Left renal pelvis (tissue), 4 donors: ENCODE results near the gene SLCO2B1. TPM values are rescaled to one million over a fixed set of nuclear protein-coding genes. Genes with fewer than 3 reads are reported as not detected.
A peak's percentile ranks its signal among the peaks of the same experiment; 100 is the strongest.

Experiments
- DNase-seq, 4 donors: peaks; one replicate each; pipeline ENCODE4 v3.0.0-alpha.2; 2013; ENCODE audit warnings: low read depth in 4 of 4, low spot score in 3 of 4
- polyA plus RNA-seq, 4 donors: library from polyadenylated mRNA; unstranded; fragments of 120-200 nt; gene quantifications; one replicate each; pipeline ENCODE4 v1.2.1, GENCODE V29; 2013; ENCODE audit not compliant: insufficient read length in 4 of 4

SLCO2B1 gene
- polyA plus RNA-seq, 4 donors, result 6.3 to 10.3 (median 9.3) TPM

DNA sequence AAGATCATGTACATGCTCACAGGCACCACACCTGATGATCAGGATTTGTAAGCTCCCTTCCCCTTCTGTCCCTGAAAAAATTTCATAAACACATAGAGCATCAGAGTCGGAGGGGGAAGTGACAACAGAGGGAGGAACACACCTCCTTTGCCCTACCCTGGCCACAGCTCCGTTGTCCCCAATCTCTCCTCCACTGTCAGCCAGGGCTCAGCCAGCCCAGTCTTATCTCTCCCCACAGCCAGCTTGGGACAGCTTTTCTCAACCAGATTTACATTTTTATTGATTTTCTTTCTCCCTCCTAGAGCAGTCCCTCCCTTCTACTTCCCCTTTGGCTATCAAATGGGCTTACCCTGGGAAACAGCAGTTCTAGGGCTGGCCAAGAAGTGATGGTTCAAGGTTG, 57.5 kb downstream of the SLCO2B1 start:
- DNase-seq, result no peak

DNA sequence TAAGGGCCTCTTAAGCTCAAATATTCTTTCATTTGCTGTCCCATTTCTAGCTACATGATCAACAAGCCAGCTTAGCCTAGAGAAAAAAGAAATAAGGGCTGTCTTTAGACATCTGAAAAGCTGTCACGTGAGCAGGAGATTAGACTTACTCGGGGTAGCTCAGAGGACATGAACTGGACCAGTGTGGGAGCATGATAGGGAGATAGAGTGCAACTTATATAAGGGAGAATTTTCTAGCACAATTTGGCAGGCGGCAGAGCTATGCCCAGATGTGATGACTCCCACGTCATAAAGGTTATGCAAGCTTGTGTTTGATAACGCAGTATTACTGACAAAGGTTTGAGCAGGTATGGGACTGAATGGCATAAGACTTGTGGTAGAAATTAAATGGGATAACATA, 61.5 kb downstream of the SLCO2B1 start:
- no peak for DNase-seq

DNA sequence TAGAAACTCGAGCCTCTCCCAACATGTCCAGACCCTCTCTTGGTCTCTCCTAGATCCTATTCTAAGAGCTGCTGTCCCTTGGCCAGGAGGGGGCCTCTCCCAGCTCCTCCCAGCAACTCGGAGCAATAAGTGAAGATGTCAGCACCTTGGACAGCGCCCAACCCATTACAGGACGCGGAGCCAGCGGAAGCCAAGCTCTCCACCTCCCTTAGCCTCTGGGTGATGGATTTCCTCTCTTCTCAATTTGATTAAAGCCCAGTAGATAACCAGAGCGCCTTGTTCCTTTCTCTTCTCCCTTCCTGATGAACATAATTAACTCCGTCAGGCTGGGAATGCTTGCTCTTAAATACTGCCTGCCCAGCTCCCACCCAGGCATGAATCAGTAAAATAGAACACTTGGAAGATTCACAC, 63.5 kb downstream of the SLCO2B1 start:
- DNase-seq, result peak; percentile 51 to 86 (median 75)

DNA sequence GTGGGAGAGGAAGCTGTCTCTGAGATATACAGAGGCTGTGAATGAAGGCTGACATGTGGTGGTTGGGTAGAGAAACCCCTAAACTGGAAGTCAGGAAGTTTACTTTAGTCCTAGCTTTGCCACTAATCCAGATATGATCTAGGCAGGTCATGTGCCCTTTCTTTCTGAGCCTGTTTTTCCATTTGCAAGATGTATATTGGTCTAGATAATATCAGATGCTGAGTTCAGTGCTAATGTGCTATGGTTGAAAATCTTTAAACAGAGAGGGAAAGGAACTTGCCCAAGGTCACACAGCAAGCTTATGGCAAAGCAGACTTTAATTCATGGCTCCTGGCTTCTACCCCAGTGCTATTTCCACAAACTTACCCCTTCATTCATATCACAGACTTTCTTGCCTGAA, 63.9 kb downstream of the SLCO2B1 start:
- no peak for DNase-seq

DNA sequence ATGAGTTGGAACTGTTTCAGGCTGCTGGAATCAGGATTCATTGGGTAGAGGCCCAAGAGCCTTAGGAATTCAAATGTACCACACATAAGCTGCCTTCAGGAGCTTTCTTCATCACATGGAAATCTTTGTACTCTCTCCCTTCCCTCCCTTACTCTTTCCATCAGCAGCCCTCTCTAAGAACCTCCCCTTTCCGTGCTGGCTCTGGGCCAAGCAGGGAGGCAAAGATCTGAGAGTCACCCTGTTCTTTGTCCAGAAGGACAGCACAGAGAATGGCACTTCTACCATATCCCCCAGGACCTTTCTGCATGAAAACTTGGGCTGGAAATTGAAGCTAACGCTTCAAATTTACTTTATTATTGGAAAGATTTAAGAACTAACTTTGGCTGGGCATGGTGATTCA, 69.0 kb downstream of the SLCO2B1 start:
- DNase-seq, result no peak

DNA sequence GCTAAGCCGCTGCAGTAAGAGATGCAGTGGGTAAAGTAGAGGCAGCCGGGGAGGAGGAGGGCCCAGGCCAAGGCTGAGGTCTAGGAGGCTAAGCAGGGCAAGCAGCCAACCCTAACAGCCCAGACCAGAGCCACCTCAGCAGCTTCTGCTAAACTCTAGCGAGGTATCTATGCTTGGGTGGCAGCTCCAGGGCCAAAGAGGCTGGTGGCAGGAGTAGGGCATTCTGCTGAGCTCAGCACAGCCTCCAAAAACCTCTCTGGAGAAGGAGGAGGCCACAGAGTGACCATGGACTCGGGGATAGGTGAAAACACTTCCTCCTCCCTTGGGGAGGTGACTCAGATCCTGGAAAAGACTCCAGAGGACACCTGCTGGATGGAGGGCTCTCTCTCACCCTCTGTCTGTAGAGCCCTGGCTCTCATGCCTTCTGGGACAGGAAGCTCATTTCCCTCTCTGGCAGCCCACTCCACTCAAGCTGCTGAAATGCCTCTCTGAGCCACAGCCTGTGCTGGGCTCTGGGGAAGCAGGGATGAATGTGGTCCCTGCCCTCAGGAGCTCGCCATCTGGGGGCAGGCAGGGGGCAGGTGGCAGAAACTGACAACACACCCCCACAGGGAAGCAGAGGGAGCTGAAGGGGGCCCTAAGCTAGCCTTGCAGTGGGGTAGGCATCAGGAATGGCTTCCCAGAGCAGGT, 73.2 kb downstream of the SLCO2B1 start:
- DNase-seq, result no peak

DNA sequence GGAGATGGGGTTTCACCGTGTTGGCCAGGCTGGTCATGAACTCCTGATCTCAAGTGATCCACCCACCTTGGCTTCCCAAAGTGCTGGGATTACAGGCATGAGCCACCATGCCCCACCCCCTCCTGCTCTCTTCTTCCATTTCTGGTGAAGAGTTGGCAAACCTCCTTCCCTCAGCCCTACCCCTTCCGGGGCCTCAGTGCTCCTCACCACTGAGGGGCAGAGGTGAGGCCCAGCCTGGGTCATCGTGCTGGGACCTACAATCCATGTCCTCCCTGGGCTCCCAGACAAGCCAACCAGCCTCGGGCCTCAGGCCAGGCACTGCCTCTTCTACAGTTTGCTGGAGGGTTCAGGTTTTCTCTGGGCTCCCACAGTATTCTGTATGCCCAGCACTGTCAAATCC, 74.9 kb downstream of the SLCO2B1 start:
- DNase-seq, result no peak

DNA sequence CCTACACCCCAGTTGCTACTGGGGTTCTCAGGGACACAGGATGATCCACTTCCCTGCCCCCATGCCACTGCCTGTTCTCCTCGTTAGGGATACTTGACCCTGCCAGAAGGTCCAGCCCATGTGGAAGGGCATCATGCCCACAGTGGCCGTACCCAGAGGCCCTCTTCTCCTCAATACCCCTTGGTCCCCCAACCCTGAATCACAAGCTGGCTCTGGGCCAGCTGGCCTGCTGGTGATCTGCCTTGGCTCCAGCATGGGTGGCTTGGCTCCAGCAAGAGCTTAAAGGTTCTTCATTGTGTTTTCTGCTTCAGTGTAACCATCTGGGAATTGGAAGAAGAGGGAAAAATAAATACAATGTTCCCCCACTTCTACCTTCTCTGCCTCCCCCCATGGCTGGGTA, 78.6 kb downstream of the SLCO2B1 start:
- DNase-seq, result no peak

DNA sequence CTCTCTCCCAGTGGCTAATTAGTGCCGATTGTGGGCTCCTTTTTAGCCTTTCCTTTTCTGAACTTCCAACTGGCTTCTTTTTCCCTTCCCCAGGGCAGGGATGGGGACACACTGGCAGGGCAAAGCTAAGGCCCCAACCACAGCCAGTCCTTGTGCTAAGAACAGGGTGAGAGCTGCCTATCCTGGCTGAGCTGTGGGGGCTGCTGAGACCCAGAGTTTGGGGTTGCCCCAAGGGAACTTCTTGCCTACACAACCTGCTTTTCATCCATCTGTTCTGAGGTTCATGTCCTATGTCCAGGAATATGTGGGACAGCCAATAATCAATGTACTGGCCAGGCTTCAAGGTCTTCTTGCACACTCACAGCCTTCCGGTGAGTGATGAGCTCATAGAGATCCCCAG, 79.7 kb downstream of the SLCO2B1 start:
- no peak for DNase-seq

DNA sequence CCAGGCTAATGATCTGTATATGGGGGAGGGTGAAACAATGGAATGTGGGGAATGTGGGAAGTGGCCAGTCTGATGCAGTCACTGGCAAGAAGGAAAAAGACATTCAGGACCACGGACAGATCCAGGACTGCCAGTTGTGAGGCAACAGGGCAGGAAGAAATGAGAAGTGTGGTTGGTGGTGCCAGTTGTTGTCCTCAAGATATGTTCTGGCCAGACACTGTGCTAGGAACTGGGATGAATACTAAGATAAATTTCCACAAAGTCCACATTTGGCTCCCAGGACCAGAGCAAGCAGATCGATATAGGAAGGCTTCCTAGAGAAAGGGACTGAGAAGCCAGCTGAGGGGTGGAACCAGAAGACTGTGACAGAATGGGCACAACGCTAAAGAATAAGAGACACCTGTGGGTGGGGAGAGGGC, 82.9 kb downstream of the SLCO2B1 start:
- peak in 2 of 4 donors; percentile 60 to 74 for DNase-seq

DNA sequence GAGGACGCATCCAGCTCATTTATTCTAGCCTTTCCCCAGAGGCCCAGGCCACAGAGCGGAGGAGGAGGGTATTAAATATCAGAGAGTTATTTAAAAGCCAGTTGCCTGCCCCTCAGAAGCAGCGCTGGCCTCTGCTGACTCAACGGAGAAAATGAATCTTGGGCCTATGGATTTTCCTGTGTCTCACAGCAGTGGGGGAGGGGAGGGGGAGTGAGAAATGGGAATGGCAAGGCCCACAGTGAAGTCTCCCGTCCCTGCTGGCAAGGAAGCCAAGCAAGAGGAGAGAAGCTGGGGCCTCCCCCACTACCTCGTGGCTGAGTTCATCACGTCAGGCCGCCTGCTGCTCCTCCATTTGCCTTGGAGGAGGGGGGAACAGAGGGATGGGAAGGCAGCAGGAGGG, 85.2 kb downstream of the SLCO2B1 start:
- no peak for DNase-seq

DNA sequence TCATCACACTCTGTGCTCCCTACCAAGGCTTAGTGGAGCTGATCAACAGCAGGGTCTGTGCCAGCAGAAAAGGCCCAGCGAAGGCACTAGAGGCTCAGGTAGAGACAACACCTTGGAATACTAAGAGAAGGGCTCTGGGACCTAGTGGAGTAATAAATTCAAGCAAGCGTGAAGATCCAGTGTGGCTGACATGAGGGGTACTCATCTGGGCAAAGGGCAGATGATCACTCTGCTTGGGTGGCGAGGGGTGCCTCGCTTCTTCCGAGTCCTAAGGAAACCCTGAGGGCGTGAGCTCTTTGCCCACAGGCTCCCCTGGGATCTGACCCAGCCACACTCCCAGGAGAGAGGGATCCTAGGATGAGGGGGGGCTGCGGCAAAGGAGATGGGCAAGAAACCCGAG, 86.1 kb downstream of the SLCO2B1 start:
- no peak for DNase-seq

DNA sequence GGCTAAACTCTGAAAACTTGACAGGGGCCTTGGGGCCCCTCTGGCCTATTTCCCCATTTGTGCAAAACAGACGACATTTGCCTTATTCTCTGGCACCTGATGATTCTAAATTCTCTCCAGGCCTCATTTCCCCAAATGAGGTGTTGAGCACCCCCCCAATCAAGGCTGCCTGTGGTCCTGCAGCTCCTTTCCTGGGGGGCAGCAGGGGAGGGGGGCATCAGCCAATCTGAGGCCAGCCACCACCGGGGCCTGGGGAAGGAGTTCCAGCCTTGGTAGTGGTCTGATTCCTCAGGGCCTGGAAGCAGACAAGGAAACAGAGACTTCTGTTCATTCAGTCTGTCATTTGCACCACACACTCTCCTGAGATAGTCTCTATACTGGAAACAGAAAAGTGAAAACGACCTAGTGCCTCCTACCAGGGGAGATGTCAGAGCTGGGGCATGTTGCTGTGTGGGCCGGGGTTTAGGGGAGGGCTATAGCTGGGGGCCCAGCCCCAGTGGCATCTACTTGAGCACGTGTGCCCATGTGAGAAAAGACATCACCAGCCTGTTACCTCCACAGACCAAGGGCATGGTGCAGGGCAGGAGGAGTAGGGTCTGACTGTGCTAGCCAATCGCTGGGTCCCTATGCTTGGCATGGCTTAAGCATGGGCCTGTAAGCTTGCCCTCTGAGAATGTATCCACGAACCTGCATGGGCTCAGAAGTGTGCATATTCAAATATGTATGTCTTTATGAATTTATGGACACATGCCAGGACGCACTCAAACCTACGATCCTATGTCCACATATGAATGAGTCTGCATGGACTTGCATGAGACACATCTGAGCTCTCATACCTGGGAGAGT, 87.9 kb downstream of the SLCO2B1 start:
- no peak for DNase-seq

DNA sequence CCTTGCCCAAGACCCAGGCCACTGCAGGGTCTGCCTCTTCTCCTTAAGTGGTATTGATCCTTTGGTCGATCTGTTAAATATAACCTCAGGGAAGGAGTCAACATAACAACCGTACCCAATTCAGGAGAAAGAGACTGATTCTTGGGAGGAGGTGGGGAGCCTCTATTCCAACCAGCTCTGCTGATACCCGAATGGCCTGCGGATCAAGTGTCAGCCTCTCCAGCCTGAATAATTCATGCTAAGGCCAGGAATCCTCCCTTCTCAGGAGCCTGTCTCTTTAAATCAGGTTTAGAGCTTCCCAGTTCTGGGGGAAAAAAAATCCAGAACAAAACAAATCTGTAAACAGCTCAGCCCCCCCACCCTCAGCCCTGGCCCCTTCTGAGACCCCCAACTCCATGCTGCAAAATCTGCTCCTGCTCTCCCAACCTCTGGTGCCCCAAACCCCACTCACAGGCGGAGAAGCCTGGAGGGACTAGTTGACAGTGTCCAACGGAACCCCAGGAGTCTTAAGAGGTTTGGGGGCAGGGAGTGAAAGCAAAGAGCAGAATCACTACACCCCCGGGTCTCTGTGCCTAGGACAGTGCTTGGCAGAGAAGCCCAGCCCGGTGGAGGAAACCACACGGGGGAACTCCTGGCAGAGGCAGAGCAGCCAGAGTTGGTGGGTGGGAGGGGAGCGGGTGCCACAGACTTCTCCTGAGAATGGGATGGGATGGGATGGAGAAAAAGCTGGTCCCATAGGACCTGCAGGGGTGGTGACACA, 88.8 kb downstream of the SLCO2B1 start:
- DNase-seq, result no peak

DNA sequence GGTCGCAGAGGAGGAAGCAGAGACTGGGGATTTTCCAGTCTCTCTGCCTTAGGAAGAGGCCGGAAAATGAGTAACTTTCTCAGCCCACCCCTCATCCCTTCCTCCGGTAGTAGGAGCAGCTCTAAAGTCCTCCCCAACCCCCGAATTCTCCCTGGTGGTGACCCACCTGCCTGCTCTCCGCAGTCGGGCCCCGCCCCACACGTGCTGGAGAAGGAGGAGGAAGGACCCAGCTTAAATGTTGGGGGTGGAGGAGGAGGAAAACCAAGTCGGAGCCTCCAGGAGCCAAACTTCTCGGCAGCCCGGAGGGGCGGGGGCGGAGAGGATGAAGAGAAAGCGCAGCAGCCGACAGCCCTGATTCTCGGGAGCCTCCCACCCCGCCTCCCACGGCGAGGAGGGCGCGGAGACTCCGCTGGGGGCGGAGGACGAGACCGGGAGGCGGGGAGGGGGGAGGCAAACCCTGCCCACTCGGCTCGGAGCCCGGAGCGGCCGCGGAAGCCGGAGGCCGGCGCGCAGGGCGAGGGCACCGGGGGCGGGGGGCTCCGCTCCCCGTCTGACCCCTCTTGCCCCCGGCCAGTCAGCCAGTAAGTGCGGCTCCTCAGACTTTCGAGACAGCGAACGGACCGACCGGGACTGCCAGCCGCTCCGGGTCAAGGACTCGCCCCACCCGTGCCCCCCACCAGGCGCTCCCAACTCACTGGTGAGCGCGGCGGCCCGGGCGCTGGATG, 89.6 kb downstream of the SLCO2B1 start, which contains the start of gene TPBGL:
Gene TPBGL, plus strand, starts transcription at position 464 of the 725 bp plus-strand sequence. CDS start 276 bp downstream, outside the sequence.
- DNase-seq, result no peak

DNA sequence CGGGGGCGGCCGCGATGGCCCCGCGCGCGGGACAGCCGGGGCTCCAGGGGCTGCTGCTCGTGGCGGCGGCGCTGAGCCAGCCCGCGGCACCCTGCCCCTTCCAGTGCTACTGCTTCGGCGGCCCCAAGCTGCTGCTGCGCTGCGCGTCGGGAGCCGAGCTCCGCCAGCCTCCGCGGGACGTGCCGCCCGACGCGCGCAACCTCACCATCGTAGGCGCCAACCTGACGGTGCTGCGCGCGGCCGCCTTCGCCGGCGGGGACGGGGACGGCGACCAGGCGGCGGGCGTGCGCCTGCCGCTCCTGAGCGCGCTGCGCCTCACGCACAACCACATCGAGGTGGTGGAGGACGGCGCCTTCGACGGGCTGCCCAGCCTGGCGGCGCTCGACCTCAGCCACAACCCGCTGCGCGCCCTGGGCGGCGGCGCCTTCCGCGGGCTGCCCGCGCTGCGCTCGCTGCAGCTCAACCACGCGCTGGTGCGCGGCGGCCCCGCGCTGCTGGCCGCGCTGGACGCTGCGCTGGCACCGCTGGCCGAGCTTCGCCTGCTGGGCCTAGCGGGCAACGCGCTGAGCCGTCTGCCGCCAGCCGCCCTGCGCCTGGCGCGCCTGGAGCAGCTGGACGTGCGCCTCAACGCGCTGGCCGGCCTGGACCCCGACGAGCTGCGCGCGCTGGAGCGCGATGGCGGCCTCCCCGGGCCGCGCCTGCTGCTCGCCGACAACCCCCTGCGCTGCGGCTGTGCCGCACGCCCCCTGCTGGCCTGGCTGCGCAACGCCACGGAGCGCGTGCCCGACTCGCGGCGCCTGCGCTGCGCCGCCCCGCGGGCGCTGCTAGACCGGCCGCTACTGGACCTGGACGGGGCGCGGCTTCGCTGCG, 90.4 kb downstream of the SLCO2B1 start:
- DNase-seq, result peak; percentile 74 to 83 (median 79)

DNA sequence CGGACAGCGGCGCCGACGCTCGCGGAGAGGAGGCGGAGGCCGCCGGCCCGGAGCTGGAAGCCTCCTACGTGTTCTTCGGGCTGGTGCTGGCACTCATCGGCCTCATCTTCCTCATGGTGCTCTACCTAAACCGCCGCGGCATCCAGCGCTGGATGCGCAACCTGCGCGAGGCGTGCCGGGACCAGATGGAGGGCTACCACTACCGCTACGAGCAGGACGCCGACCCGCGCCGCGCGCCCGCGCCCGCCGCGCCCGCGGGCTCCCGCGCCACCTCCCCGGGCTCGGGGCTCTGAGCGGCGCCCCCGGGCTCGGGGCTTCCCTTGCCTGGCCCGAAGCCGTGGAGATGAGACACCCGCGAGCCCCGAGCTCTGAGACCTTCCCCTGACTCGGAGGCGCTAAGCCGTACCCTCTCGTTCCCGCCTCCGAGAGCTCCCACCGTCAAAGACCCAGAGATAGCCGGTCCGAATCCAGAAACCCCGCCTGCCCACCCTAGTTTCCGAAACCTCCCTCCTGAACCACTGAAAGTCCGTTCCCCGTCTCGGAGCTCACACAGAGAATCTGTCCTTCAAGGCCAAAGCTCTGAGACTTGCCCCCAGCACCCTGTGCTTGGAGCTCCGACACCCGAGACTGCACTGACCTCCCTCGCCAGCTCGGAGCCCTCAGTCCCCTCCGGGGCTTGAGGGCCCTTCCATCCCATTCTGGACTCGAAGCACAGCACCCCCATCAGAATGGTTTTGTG, 91.2 kb downstream of the SLCO2B1 start:
- DNase-seq, result no peak

DNA sequence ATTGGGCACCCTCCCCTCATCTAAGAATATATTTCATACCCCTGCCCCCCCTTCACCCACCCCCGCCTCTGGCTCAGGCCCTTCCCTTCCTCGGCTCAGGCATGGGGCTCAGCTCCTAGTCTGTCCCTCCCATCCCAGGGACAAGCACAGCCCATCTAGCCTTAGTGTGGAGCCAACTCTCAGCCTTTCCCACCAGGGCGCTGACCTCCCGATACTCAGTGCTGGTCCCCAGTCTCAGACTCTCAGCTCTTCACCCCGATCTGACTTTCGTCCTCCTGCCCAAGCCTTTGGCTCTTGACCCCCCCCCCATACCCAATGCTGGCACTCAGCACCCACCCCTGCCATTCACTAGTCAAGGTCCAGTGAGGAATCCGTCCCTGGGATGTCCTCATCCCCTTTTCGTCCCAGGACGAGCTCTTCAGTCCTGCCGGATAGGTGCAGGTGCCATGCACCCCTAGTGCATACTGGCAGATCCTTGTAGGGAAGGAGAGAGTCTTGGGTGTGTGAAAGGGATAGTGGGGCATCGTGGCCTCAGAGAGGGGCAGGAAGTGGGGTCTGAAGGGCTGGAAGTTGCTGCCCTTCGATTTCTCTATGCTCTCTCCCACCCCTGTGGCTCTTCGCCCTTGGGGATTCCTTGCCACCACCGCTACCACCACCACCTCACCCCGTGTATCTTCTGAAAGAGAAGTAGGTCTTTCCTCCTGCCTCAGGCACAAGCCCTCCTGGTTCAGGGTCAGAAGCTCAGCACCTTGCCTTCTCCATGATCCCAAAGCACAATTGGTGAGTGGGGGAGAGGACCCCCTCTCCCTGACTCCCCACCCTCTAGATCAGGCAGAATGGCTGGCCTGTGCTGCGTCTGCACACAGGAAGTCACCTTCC, 92.1 kb downstream of the SLCO2B1 start:
- DNase-seq, result no peak
